Neutrophil (primary cell): Measurements from ENCODE around the gene PTPRN2.

ENCODE experiments used
- H3K27ac ChIP-seq: fragments of 200-600 bp; sonication (generic); 2 replicates; pipeline ENCODE4 v1.5.1; 2016; ENCODE audit warnings: mild to moderate bottlenecking, moderate library complexity
- H3K27me3 ChIP-seq: fragments of 200-600 bp; sonication (generic); 2 replicates; pipeline ENCODE4 v1.6.0; 2016; ENCODE audit warnings: mild to moderate bottlenecking
- H3K36me3 ChIP-seq: fragments of 200-600 bp; sonication (generic); 2 replicates; pipeline ENCODE4 v1.5.1; 2017
- H3K4me1 ChIP-seq, 2 experiments: fragments of 200-600 bp in 1 of 2; sonication (generic) in 1 of 2; 1 replicate in 1 of 2; 2 replicates in 1 of 2; pipeline versions ENCODE4 v1.5.1 to v1.6.1; 2013 to 2016; ENCODE audit warnings: low read depth in 1 of 2, low read length in 1 of 2, mild to moderate bottlenecking in 1 of 2, moderate library complexity in 1 of 2; ENCODE audit not compliant: control insufficient read depth in 1 of 2, insufficient read depth in 1 of 2
- H3K4me3 ChIP-seq, 2 experiments: fragments of 200-600 bp in 1 of 2; sonication (generic) in 1 of 2; 1 replicate in 1 of 2; 2 replicates in 1 of 2; pipeline ENCODE4 v1.5.1; 2013 to 2016; ENCODE audit warnings: low read depth in 1 of 2, low read length in 1 of 2, mild to moderate bottlenecking in 1 of 2, moderate library complexity in 1 of 2
- H3K9me3 ChIP-seq: fragments of 200-600 bp; sonication (generic); 2 replicates; pipeline ENCODE4 v1.5.1; 2016
- TF ChIP-seq, protein P1 (sequence below): fragments of 200-600 bp; sonication (generic); IDR thresholded peaks from 2 replicates; pipeline ENCODE4 v1.5.1; 2016; ENCODE audit warnings: antibody characterized with exemption

Gene PTPRN2

DNA sequence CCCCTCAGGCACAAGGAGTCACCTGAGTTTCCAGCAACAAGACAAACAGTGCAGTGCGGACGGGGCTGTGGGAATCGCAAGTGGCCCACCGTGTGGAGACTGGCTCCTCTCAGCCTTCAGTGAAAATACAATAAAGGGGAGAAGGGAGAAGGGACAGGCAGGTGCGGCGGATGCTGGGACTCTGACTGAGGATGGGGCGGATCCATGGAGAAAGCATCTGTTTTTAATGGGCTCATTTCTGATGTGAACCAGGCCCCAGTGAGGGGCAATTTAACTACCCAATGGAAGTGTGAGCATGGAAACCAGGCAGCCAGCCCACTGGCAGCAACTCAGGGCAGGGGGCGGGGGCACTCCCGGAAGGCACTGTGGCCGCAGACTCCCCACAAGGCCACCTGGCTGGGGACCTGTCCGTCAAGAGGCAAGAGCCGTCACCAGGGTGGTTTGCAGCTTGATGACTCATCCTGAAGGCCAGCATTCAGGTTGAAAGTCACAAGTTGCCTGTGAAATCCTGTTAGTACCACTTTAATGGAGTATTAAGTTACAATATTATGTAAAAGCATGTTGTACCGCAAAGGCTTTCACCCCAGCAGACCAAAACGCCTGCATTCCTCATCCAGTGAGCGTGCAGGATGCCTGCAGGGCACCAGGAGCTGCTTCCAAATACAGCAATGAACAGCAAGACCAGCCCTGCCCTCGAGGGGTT is 476.4 kb downstream of the PTPRN2 start:
- Histone ChIP-seq H3K36me3 (no peaks in the 10 kb centered on the region), H3K4me1 (no peaks in the 10 kb centered on the region), H3K9me3 (peaks cover 17% of the 10 kb centered on the region), H3K27me3 (no peaks in the 10 kb centered on the region), H3K27ac (no peak overlapping the region), H3K4me3 (no peak overlapping the region)
- TF ChIP-seq, protein P1, sequence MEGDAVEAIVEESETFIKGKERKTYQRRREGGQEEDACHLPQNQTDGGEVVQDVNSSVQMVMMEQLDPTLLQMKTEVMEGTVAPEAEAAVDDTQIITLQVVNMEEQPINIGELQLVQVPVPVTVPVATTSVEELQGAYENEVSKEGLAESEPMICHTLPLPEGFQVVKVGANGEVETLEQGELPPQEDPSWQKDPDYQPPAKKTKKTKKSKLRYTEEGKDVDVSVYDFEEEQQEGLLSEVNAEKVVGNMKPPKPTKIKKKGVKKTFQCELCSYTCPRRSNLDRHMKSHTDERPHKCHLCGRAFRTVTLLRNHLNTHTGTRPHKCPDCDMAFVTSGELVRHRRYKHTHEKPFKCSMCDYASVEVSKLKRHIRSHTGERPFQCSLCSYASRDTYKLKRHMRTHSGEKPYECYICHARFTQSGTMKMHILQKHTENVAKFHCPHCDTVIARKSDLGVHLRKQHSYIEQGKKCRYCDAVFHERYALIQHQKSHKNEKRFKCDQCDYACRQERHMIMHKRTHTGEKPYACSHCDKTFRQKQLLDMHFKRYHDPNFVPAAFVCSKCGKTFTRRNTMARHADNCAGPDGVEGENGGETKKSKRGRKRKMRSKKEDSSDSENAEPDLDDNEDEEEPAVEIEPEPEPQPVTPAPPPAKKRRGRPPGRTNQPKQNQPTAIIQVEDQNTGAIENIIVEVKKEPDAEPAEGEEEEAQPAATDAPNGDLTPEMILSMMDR, result no peak

DNA sequence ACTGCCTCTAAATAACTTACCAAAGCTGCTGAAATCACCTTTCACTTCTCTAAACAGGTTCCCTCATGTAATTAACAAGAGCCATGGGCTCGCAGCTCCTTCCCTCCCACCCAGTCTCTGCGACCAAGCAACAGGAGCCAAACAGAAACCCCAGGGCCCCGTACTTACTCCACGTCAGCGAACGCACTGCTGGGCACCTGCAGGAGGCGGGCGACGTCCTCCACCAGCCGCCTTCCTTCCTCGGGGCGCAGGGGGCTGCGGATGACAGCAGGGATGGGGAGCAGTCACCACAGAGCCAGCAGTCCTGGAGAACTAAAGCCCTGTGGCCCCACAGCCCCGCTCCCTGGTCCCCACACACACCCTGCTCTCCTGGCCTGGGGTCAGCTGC is 477.0 kb downstream of the PTPRN2 start:
- H3K4me3 ChIP-seq, result no peak overlapping the region
- no peak overlapping the region for H3K27ac ChIP-seq
- no peaks in the 10 kb centered on the region for H3K27me3 ChIP-seq
- H3K9me3 ChIP-seq, result peaks cover 17% of the 10 kb centered on the region
- TF ChIP-seq, protein P1, result no peak
- no peaks in the 10 kb centered on the region for H3K36me3 ChIP-seq
- H3K4me1 ChIP-seq, result no peaks in the 10 kb centered on the region

DNA sequence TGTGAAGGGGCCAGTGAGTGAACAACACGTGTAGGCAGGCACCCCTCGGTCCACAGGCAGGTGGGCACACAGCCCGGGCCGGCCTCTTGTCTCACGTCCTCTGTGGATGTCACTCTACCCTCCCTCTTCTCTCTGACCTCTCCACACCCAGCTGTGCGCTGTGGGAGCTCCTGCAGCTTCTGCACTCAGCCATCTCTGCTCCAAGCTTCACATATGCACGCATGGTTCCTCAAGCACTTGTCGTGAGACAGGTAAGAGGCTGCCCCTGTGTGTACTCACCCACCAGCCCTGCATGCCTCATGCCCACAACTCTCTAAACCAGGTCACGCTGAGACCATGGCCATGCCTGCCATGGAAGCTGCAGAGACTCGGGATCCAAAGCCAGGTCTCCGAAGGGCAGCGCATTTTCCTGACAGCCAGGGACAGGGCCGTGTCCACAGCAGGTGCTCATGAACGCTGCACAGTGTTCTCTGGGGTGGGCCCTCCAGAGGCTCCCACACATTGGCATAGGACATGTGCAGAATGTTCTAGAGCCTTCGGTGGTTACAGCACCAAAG is 477.5 kb downstream of the PTPRN2 start:
- Histone ChIP-seq H3K9me3 (peaks cover 17% of the 10 kb centered on the region), H3K27me3 (no peaks in the 10 kb centered on the region), H3K36me3 (no peaks in the 10 kb centered on the region), H3K4me1 (no peaks in the 10 kb centered on the region), H3K4me3 (no peak overlapping the region), H3K27ac (no peak overlapping the region)
- TF ChIP-seq, protein P1, result no peak

DNA sequence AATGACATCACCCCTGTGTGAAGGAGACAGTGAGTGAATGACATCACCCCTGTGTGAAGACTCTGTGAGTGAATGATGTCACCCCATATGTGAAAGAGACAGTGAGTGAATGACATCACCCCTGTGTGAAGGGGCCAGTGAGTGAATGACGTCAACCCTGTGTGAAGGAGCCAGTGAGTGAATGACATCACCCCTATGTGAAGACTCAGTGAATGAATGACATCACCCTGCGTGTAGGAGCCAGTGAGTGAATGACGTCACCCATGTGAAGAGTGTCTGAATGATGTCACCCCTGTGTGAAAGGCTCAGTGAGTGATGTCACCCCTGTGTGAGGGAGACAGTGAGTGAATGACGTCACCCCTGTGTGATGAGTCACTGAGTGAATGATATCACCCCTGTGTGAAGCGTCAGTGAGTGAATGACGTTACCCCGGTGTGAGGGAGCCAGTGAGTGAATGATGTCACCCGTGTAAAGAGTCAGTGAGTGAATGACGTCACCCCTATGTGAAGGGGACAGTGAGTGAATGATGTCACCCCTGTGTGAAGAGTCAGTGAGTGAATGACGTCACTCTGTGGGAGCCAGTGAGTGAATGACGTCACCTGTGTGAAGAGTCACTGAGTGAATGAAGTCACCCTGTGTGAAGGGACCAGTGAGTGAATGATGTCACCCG is 478.1 kb downstream of the PTPRN2 start:
- Histone ChIP-seq H3K9me3 (peaks cover 17% of the 10 kb centered on the region), H3K27ac (no peak overlapping the region), H3K4me1 (no peaks in the 10 kb centered on the region), H3K36me3 (no peaks in the 10 kb centered on the region), H3K4me3 (no peak overlapping the region), H3K27me3 (no peaks in the 10 kb centered on the region)
- TF ChIP-seq, protein P1, result no peak

DNA sequence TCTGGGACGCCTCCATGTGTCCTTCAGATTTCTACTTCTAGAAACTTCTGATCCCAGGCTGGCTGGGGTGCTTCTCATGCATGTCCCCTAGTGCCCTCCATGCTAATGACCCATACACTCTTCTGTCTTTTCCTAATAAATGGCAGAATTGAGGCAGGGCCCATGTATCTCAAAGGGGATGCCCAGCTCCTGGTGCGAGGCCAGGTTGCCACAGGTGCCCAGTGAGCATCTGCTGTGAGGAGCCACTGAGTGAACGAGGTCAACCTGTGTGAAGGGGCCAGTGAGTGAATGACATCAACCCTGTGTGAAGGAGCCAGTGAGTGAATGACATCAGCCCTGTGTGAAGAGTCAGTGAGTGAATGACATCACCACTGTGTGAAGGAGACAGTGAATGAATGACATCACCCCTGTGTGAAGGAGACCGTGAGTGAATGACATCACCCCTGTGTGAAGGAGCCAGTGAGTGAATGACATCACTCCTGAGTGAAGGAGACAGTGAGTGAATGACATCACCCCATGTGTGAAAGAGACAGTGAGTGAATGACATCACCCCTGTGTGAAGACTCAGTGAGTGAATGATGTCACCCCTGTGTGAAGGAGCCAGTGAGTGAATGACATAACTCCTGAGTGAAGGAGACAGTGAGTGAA is 478.9 kb downstream of the PTPRN2 start:
- Histone ChIP-seq H3K9me3 (peaks cover 17% of the 10 kb centered on the region), H3K27me3 (no peaks in the 10 kb centered on the region), H3K4me1 (no peaks in the 10 kb centered on the region), H3K36me3 (no peaks in the 10 kb centered on the region), H3K4me3 (no peak overlapping the region), H3K27ac (no peak overlapping the region)
- TF ChIP-seq, protein P1, result no peak
